ENCODE data around the gene COL9A1.
A peak's percentile ranks its signal among the peaks of the same experiment; 100 is the strongest.

The COL9A1 gene

DNA sequence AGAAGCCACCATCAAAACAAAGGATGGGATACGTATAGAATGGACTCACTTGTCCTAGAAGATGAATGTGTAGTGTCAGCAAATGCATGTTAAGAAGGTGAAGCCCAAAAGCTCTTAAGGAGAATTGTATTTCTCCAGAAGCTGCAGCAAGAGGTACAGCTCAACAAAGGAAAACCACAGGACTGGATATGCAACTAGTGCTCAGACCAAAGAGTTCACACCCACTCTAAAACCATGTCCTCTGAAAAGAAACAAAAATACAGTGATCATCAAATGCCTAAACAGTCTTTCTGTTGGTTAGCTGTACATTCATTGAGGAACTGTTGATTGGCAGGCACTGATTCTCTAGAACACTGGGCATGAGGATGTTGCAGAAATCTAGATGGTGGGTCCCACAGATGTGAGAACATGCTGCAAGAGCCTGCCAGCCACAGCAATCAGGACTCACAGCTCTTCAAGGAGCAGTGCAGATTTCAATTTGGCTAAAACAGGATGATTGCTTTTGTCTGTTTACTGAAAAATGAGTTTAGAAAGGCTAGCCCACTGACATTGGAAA lies 94.6 kb downstream of the COL9A1 start:
- no peak overlapping the region for H2AFZ ChIP-seq (ENCODE audit: low read length, unreplicated experiment)
- no peaks in the 10 kb centered on the region for H3K36me3 ChIP-seq (ENCODE audit: insufficient read depth, low read length)
- H3K4me1 ChIP-seq (ENCODE audit: control insufficient read depth, insufficient read depth, low read length, unreplicated experiment) = no peaks in the 10 kb centered on the region
- no peak overlapping the region for H3K27ac ChIP-seq (ENCODE audit: low read depth, low read length)
- peaks cover 90% of the 10 kb centered on the region for H3K27me3 ChIP-seq (ENCODE audit: insufficient read depth, low read length)
- H3K79me2 ChIP-seq (ENCODE audit: control insufficient read depth, insufficient read depth, low read length, unreplicated experiment) = no peaks in the 10 kb centered on the region
- no peak overlapping the region for H3K4me3 ChIP-seq (ENCODE audit: low read depth, low read length)

DNA sequence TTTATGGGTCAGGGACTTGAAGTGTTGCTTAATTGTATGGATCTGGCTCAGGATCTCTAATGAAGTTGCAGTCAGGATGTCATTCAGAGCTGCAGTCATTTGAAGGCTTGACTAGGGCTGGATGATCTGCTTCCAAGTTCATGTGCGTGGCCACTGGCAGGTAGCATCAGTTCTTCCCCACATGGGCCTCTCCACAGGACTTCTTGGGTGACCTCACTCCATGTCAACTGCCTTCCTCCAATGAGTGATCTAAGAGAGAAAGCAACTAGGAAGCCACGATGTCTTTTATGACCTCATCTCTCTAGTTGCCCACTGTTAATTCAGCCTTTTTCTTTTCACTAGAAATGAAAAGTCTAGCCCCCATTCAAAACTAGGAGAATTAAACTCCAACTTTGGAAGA lies 104.1 kb downstream of the COL9A1 start:
- H3K79me2 ChIP-seq (ENCODE audit: control insufficient read depth, insufficient read depth, low read length, unreplicated experiment) = no peaks in the 10 kb centered on the region
- H3K4me3 ChIP-seq (ENCODE audit: low read depth, low read length) = no peak overlapping the region
- peaks cover 54% of the 10 kb centered on the region for H3K27me3 ChIP-seq (ENCODE audit: insufficient read depth, low read length)
- no peaks in the 10 kb centered on the region for H3K36me3 ChIP-seq (ENCODE audit: insufficient read depth, low read length)
- no peak overlapping the region for H2AFZ ChIP-seq (ENCODE audit: low read length, unreplicated experiment)
- no peaks in the 10 kb centered on the region for H3K4me1 ChIP-seq (ENCODE audit: control insufficient read depth, insufficient read depth, low read length, unreplicated experiment)
- no peak overlapping the region for H3K27ac ChIP-seq (ENCODE audit: low read depth, low read length)

- no peaks in the 10 kb centered on the region for H3K4me1 ChIP-seq (ENCODE audit: control insufficient read depth, insufficient read depth, low read length, unreplicated experiment)
- no peak overlapping the region for H3K27ac ChIP-seq (ENCODE audit: low read depth, low read length)
- no peak overlapping the region for H2AFZ ChIP-seq (ENCODE audit: low read length, unreplicated experiment)
- H3K4me3 ChIP-seq (ENCODE audit: low read depth, low read length) = no peak overlapping the region
- no peaks in the 10 kb centered on the region for H3K36me3 ChIP-seq (ENCODE audit: insufficient read depth, low read length)
- H3K79me2 ChIP-seq (ENCODE audit: control insufficient read depth, insufficient read depth, low read length, unreplicated experiment) = no peaks in the 10 kb centered on the region
- H3K27me3 ChIP-seq (ENCODE audit: insufficient read depth, low read length) = peaks cover 57% of the 10 kb centered on the region
Measured at GRCh38 chr6:70196531-70196930, 106.4 kb downstream of the COL9A1 start.

GRCh38 chr6:70194421-70194820 lies 108.5 kb downstream of the COL9A1 start:
- Histone ChIP-seq H3K27me3 (ENCODE audit: insufficient read depth, low read length) (peaks cover 67% of the 10 kb centered on the region), H3K4me3 (ENCODE audit: low read depth, low read length) (no peak overlapping the region), H3K27ac (ENCODE audit: low read depth, low read length) (no peak overlapping the region), H3K36me3 (ENCODE audit: insufficient read depth, low read length) (no peaks in the 10 kb centered on the region), H3K4me1 (ENCODE audit: control insufficient read depth, insufficient read depth, low read length, unreplicated experiment) (no peaks in the 10 kb centered on the region), H2AFZ (ENCODE audit: low read length, unreplicated experiment) (no peak overlapping the region), H3K79me2 (ENCODE audit: control insufficient read depth, insufficient read depth, low read length, unreplicated experiment) (no peaks in the 10 kb centered on the region)

- Histone ChIP-seq H3K4me3 (ENCODE audit: low read depth, low read length) (no peak overlapping the region), H3K79me2 (ENCODE audit: control insufficient read depth, insufficient read depth, low read length, unreplicated experiment) (no peaks in the 10 kb centered on the region), H2AFZ (ENCODE audit: low read length, unreplicated experiment) (no peak overlapping the region), H3K27ac (ENCODE audit: low read depth, low read length) (no peak overlapping the region), H3K36me3 (ENCODE audit: insufficient read depth, low read length) (no peaks in the 10 kb centered on the region), H3K4me1 (ENCODE audit: control insufficient read depth, insufficient read depth, low read length, unreplicated experiment) (no peaks in the 10 kb centered on the region), H3K27me3 (ENCODE audit: insufficient read depth, low read length) (peaks cover 36% of the 10 kb centered on the region)
Measured at GRCh38 chr6:70188202-70188601, 114.7 kb downstream of the COL9A1 start.

- peaks cover 20% of the 10 kb centered on the region for H3K27me3 ChIP-seq (ENCODE audit: insufficient read depth, low read length)
- no peak overlapping the region for H2AFZ ChIP-seq (ENCODE audit: low read length, unreplicated experiment)
- no peak overlapping the region for H3K4me3 ChIP-seq (ENCODE audit: low read depth, low read length)
- no peak overlapping the region for H3K27ac ChIP-seq (ENCODE audit: low read depth, low read length)
- H3K36me3 ChIP-seq (ENCODE audit: insufficient read depth, low read length) = no peaks in the 10 kb centered on the region
- H3K79me2 ChIP-seq (ENCODE audit: control insufficient read depth, insufficient read depth, low read length, unreplicated experiment) = no peaks in the 10 kb centered on the region
- no peaks in the 10 kb centered on the region for H3K4me1 ChIP-seq (ENCODE audit: control insufficient read depth, insufficient read depth, low read length, unreplicated experiment)
Measured at GRCh38 chr6:70186461-70186860, 116.4 kb downstream of the COL9A1 start.

DNA sequence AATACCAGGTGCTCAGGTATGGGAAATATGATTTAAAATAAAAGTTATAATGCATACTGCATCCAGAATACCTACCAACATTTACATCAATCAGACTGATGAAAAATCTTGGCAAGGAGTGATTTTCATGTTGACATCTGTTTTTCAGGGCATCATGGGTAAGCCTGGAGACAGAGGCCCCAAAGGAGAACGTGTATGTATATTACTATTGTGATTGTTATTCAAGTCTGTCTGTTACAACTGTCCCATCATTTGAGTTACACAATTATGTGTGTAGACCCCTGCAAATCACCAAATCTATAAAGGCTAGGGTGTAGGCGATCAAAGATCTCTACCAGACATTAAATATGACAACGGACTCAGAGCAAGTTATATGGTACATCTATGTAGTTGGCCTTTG lies 118.2 kb downstream of the COL9A1 start:
- Histone ChIP-seq H3K4me1 (ENCODE audit: control insufficient read depth, insufficient read depth, low read length, unreplicated experiment) (peaks cover 3% of the 10 kb centered on the region), H3K36me3 (ENCODE audit: insufficient read depth, low read length) (no peaks in the 10 kb centered on the region), H3K27me3 (ENCODE audit: insufficient read depth, low read length) (peaks cover 7% of the 10 kb centered on the region; the same call in 1 of the 2 replicates), H2AFZ (ENCODE audit: low read length, unreplicated experiment) (no peak overlapping the region), H3K79me2 (ENCODE audit: control insufficient read depth, insufficient read depth, low read length, unreplicated experiment) (no peaks in the 10 kb centered on the region), H3K27ac (ENCODE audit: low read depth, low read length) (no peak overlapping the region), H3K4me3 (ENCODE audit: low read depth, low read length) (no peak overlapping the region)

DNA sequence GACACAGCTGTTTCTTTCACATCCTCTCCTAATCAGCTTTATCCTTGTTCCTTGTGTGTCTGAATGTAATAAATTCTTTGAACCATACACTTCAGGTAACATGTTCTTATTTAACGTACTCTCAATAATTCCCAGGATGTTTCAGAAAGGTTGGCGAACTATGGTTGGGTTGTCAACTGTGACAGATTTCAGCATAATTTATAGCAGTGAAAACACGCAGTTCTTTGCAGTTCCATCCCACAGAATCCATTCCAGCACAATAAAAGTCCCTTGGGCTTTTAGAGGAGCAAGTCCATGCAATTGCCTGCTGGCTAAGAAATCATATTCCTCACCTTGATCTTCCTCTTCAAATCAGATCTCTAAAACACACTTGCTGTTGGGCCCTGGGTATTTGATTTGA lies 119.3 kb downstream of the COL9A1 start:
- no peak overlapping the region for H3K27ac ChIP-seq (ENCODE audit: low read depth, low read length)
- peaks cover 3% of the 10 kb centered on the region for H3K4me1 ChIP-seq (ENCODE audit: control insufficient read depth, insufficient read depth, low read length, unreplicated experiment)
- H3K79me2 ChIP-seq (ENCODE audit: control insufficient read depth, insufficient read depth, low read length, unreplicated experiment) = no peaks in the 10 kb centered on the region
- H3K27me3 ChIP-seq (ENCODE audit: insufficient read depth, low read length) = no peaks in the 10 kb centered on the region
- no peak overlapping the region for H2AFZ ChIP-seq (ENCODE audit: low read length, unreplicated experiment)
- H3K4me3 ChIP-seq (ENCODE audit: low read depth, low read length) = no peak overlapping the region
- no peaks in the 10 kb centered on the region for H3K36me3 ChIP-seq (ENCODE audit: insufficient read depth, low read length)

GRCh38 chr6:70180901-70181599 lies 121.8 kb downstream of the COL9A1 start:
- H3K36me3 ChIP-seq (ENCODE audit: insufficient read depth, low read length) = no peaks in the 10 kb centered on the region
- H2AFZ ChIP-seq (ENCODE audit: low read length, unreplicated experiment) = no peak overlapping the region
- H3K4me1 ChIP-seq (ENCODE audit: control insufficient read depth, insufficient read depth, low read length, unreplicated experiment) = peaks cover 3% of the 10 kb centered on the region
- no peaks in the 10 kb centered on the region for H3K79me2 ChIP-seq (ENCODE audit: control insufficient read depth, insufficient read depth, low read length, unreplicated experiment)
- no peak overlapping the region for H3K4me3 ChIP-seq (ENCODE audit: low read depth, low read length)
- no peaks in the 10 kb centered on the region for H3K27me3 ChIP-seq (ENCODE audit: insufficient read depth, low read length)
- peak overlapping the region; percentile 83 for H3K27ac ChIP-seq (ENCODE audit: low read depth, low read length)

GRCh38 chr6:70180183-70180900 lies 122.5 kb downstream of the COL9A1 start:
- Histone ChIP-seq H3K36me3 (ENCODE audit: insufficient read depth, low read length) (no peaks in the 10 kb centered on the region), H3K4me3 (ENCODE audit: low read depth, low read length) (no peak overlapping the region), H3K27me3 (ENCODE audit: insufficient read depth, low read length) (no peaks in the 10 kb centered on the region), H3K4me1 (ENCODE audit: control insufficient read depth, insufficient read depth, low read length, unreplicated experiment) (peaks cover 3% of the 10 kb centered on the region), H3K79me2 (ENCODE audit: control insufficient read depth, insufficient read depth, low read length, unreplicated experiment) (no peaks in the 10 kb centered on the region), H3K27ac (ENCODE audit: low read depth, low read length) (peak overlapping the region; percentile 83), H2AFZ (ENCODE audit: low read length, unreplicated experiment) (no peak overlapping the region)
